Measurements from ENCODE around the gene GCNT1.
"Not testable (repeated sequence)": the region's sequence is repeated elsewhere in the genome, so short reads cannot be mapped to it uniquely, and the experiment has no call there.

DNA sequence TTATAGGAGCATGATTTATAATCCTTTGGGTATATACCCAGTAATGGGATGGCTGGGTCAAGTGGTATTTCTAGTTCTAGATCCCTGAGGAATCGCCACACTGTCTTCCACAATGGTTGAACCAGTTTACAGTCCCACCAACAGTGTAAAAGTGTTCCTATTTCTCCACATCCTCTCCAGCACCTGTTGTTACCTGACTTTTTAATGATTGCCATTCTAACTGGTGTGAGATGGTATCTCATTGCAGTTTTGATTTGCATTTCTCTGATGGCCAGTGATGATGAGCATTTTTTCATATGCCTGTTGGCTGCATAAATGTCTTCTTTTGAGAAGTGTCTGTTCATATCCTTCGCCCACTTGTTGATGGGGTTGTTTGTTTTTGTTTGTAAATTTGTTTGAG is 20.4 kb downstream of the GCNT1 start:
- TF ChIP-seq, protein P1, sequence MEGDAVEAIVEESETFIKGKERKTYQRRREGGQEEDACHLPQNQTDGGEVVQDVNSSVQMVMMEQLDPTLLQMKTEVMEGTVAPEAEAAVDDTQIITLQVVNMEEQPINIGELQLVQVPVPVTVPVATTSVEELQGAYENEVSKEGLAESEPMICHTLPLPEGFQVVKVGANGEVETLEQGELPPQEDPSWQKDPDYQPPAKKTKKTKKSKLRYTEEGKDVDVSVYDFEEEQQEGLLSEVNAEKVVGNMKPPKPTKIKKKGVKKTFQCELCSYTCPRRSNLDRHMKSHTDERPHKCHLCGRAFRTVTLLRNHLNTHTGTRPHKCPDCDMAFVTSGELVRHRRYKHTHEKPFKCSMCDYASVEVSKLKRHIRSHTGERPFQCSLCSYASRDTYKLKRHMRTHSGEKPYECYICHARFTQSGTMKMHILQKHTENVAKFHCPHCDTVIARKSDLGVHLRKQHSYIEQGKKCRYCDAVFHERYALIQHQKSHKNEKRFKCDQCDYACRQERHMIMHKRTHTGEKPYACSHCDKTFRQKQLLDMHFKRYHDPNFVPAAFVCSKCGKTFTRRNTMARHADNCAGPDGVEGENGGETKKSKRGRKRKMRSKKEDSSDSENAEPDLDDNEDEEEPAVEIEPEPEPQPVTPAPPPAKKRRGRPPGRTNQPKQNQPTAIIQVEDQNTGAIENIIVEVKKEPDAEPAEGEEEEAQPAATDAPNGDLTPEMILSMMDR (conservative IDR thresholded peaks at IDR 0.05 in 1 of 2, IDR thresholded peaks at IDR 0.05 in 1 of 2; ENCODE audit: low read depth in 1 of 2, low read length in 2 of 2): not testable (repeated sequence)
- not testable (repeated sequence) for TF ChIP-seq EZH2 (IDR thresholded peaks at IDR 0.05; ENCODE audit: low read length, missing control alignments)

Data from fibroblast of lung (primary cell).